ENCODE data around the gene FGD4. TPM values are rescaled to one million over a fixed set of nuclear protein-coding genes. Genes with fewer than 3 reads are reported as not detected.

The FGD4 gene
- total and polyA plus RNA-seq, 2 of the 4 experiments (the other 2 are of a cell fraction): 2.1 to 8.8 TPM

- in situ Hi-C loops (cut with MboI; ENCODE audit: low sequenced_read_pairs) (no loop called here), intact Hi-C loops (cut with micrococcal nuclease) (no loop called here), dilution Hi-C loops (cut with HindIII; ENCODE audit: low sequenced_read_pairs, unreplicated experiment) (no loop called here)
- TF ChIP-seq RFX5 (IDR thresholded peaks at IDR 0.05; ENCODE audit: low read depth, low read length): no peak
- no peak for TF ChIP-seq FOS (IDR thresholded peaks at IDR 0.05; ENCODE audit: low read depth, low read length)
- TF ChIP-seq MAFK (IDR thresholded peaks at IDR 0.05; ENCODE audit: low read depth, low read length): no peak
- no peak for TF ChIP-seq POLR2A (IDR thresholded peaks at IDR 0.05; ENCODE audit: low read depth, low read length)
- Histone ChIP-seq H3K27ac (ENCODE audit: insufficient read depth, low read length) (no peak overlapping the region), H3K4me3 (ENCODE audit: insufficient read depth, low read depth, low read length) (no peak overlapping the region), H3K4ac (ENCODE audit: low read depth, low read length) (no peak overlapping the region), H4K5ac (ENCODE audit: low read depth, low read length) (no peak overlapping the region), H3K23ac (ENCODE audit: low read depth, low read length) (no peak overlapping the region), H4K91ac (ENCODE audit: insufficient read depth, low read depth, low read length) (no peak overlapping the region), H2AFZ (replicated peaks; ENCODE audit: low read length, poor library complexity) (no peak overlapping the region), H3K36me3 (ENCODE audit: control insufficient read depth, insufficient read depth, low read length) (no peaks in the 10 kb centered on the region), H3K27me3 (ENCODE audit: control insufficient read depth, insufficient read depth, low read length) (peaks cover 15% of the 10 kb centered on the region), H3K56ac (ENCODE audit: extremely low read depth, insufficient read depth, low read length) (no peak overlapping the region), H2BK20ac (ENCODE audit: low read depth, low read length) (no peak overlapping the region), H4K20me1 (ENCODE audit: insufficient read depth, low read length) (no peaks in the 10 kb centered on the region), H3K9me1 (ENCODE audit: insufficient read depth, low read length) (no peaks in the 10 kb centered on the region), H2BK5ac (ENCODE audit: low read depth, low read length, poor library complexity, severe bottlenecking) (no peak overlapping the region), H2BK120ac (ENCODE audit: low read depth, low read length) (no peak overlapping the region), H3K18ac (ENCODE audit: low read depth, low read length) (no peak overlapping the region), H4K8ac (ENCODE audit: low read depth in 2 of 2, low read length in 2 of 2) (no peak overlapping the region), H2AK9ac (replicated peaks; ENCODE audit: low read depth, low read length, poor library complexity) (no peak overlapping the region), H2AK5ac (ENCODE audit: low read depth, low read length) (no peak overlapping the region), H2BK15ac (ENCODE audit: low read depth, low read length) (no peak overlapping the region), H3K4me1 (ENCODE audit: control insufficient read depth, insufficient read depth, low read length) (no peaks in the 10 kb centered on the region), H3K14ac (replicated peaks; ENCODE audit: low read depth, low read length) (no peak overlapping the region), H3K79me1 (ENCODE audit: low read depth in 1 of 2, low read length in 2 of 2) (no peaks in the 10 kb centered on the region), H3K9me3 (ENCODE audit: control insufficient read depth, insufficient read depth, low read length) (no peaks in the 10 kb centered on the region), H3K4me2 (ENCODE audit: low read depth, low read length) (no peak overlapping the region), H3K9ac (ENCODE audit: low read depth, low read length) (no peak overlapping the region)
- POLR2A ChIA-PET (ENCODE audit: unreplicated experiment): no interaction called here
- no TSS peak for BruUV-seq (replicated peaks)
- DNase-seq (no peak), ATAC-seq (ENCODE audit: low read depth) (no peak)
- CTCF ChIA-PET: interaction anchor here (0.8 kb wide), 1 partner anchor 95 kb away, joined by 4 read pairs; no protein-coding TSS in a partner anchor
- 100% methylated on average over 2 of the region's 3 CpGs; no CpG with 5 or more reads in 1 of the 2 experiments for WGBS, 2 experiments (ENCODE audit: extremely low coverage in 2 of 2, insufficient read length in 1 of 2)
Measured at GRCh38 chr12:32407795-32408194, 8.4 kb downstream of the FGD4 start.

Data from IMR-90 (cell line).